GM19239 (cell line): Measurements from ENCODE around the gene ADGRL3.

ENCODE experiments used
- DNase-seq: peaks from one replicate; pipeline ENCODE4 v3.0.0; 2011; ENCODE audit warnings: low spot score; ENCODE audit not compliant: insufficient read length
- FAIRE-seq: peaks from 2 replicates; lab custom pipeline; 2011; peaks lifted over from hg19 to GRCh38; lab: Jason Lieb, UNC

ADGRL3 gene

DNA sequence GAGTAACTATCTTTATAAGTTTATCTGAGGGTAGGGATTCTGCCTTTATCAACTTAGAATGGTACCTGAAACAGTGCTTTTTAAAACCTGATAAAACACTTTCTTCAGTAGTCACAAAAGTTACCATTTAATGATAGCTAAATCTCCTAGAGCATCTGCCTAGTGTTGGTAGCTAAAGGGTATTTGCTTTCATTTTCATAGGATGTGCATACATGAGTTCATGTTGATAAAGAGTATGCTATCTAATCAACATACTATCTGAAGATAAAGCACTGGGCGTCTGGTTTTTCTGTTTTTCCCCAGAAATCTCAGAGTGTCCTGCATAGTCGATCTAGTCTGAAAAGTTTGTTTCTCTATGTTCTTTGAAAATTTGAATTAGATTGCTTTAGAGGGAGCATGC lies 75.1 kb downstream of the ADGRL3 start:
- no peak for FAIRE-seq
- no peak for DNase-seq

GRCh38 chr4:61276029-61276428 lies 75.9 kb downstream of the ADGRL3 start:
- no peak for FAIRE-seq
- no peak for DNase-seq

GRCh38 chr4:61277785-61278760 lies 77.9 kb downstream of the ADGRL3 start:
- FAIRE-seq (no peak), DNase-seq (no peak)

DNA sequence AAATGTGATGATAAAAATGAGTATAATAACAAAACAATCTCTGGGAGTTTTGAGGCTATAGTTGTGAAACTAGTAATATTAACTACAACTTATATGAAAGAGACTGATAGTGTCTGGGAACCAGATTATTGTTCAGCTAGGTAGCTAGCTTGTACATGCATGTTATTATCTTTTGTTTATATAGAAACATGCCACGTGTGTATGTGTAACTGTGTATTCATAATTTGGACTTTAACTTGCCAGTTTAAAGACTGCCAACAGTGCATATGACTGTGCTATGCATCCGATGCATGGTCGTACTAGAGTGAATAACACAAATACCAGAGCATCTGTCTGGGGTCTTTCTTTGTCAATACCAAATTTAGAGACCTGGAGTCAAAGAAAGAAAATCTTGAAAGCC lies 92.2 kb downstream of the ADGRL3 start:
- DNase-seq (no peak), FAIRE-seq (no peak)

GRCh38 chr4:61293707-61294400 lies 93.7 kb downstream of the ADGRL3 start:
- DNase-seq (no peak), FAIRE-seq (no peak)

- no peak for FAIRE-seq
- DNase-seq: no peak
Measured at GRCh38 chr4:61294936-61295335, 94.8 kb downstream of the ADGRL3 start.

- DNase-seq (no peak), FAIRE-seq (no peak)
Measured at GRCh38 chr4:61296144-61296543, 96.0 kb downstream of the ADGRL3 start.

- FAIRE-seq (no peak), DNase-seq (no peak)
Measured at GRCh38 chr4:61298178-61298740, 98.1 kb downstream of the ADGRL3 start.

DNA sequence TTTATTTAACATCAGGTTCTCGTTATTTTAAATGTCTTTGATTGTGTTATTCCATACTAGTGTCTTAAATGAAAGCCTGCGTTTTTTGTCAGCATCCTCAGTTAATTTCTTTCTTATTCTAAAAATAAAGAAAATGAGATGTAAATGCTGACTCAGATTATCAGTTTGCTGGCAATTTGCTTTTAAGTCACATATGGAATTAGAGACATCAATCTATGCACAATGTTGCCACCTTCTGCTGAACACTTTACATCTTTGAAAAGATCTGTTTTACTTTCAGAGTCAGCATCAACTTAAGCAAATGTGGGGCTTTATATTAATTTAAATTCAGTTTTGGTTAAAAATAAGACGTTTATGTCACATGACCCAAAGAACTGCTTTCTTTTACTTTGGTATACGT lies 99.2 kb downstream of the ADGRL3 start:
- DNase-seq (no peak), FAIRE-seq (no peak)

GRCh38 chr4:61300266-61300844 lies 100.2 kb downstream of the ADGRL3 start:
- DNase-seq (no peak), FAIRE-seq (no peak)

- FAIRE-seq (no peak), DNase-seq (no peak)
Measured at GRCh38 chr4:61301271-61301670, 101.1 kb downstream of the ADGRL3 start.

DNA sequence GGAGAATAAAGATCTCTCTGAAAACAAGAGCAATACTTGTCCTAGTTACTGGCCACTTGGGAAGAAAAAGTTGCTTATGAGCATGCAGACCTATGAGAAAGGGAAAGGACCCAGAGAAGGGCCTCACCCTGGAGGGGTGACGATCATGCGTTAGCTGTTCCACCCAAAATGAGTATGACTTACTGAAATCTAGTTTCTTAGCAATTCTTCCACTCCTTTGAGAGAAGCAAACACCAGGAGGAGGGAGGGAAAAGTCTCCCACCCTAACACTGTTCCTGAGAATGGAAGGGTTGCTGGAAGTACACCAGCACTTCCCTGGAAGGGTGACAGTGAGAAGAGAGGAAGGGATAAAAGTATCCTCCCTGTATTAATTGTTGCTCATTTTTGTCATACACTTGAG lies 107.9 kb downstream of the ADGRL3 start:
- FAIRE-seq: no peak

GRCh38 chr4:61309616-61310015 lies 109.5 kb downstream of the ADGRL3 start:
- no peak for FAIRE-seq
- DNase-seq: no peak

More for the DNA sequence above, 107.9 kb downstream of the ADGRL3 start:
- no peak for DNase-seq

DNA sequence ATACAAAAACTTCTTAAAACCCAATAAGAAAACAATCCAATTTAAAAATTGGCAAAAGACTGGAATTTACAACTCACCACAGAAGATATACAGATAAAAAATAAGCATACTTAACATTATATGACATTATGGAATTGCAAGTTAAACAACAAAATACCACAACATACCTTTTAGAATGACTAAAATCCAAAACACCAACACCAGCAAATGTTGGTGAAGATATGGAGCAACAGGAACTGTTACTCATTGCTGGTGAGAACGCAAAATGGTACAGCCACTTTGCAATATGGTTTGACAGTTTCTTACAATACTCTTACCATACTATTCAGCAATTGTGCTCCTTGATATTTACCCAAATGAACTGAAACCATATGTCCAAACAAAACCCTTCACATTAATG lies 112.4 kb downstream of the ADGRL3 start:
- DNase-seq (no peak), FAIRE-seq (no peak)

GRCh38 chr4:61318431-61318830 lies 118.3 kb downstream of the ADGRL3 start:
- DNase-seq (no peak), FAIRE-seq (no peak)

- DNase-seq (no peak), FAIRE-seq (no peak)
Measured at GRCh38 chr4:61319156-61319555, 119.0 kb downstream of the ADGRL3 start.

GRCh38 chr4:61320154-61320553 lies 120.0 kb downstream of the ADGRL3 start:
- FAIRE-seq: no peak

GRCh38 chr4:61320631-61321030 lies 120.5 kb downstream of the ADGRL3 start:
- DNase-seq: no peak
- no peak for FAIRE-seq

More at GRCh38 chr4:61320154-61320553, 120.0 kb downstream of the ADGRL3 start:
- DNase-seq: no peak

DNA sequence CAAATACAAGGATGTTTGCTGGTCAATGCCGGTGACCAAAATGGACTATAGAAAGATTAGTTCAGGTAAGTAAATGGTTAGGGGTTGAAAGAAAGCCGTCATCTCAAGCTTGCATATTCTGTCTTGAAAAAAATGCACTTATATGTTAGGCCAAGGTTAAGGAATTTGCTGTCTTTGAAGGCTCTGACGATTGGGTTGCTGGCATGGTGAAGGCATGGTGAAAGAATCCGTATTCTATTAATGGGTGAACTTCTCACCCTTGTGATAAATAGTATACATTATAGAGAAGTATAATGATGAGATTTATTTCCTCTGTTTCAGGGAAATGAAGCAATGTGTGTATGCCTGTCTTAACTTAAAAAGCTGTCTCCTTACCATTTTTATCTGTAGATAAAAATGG lies 132.6 kb downstream of the ADGRL3 start:
- DNase-seq: no peak
- no peak for FAIRE-seq

GRCh38 chr4:61333490-61333889 lies 133.4 kb downstream of the ADGRL3 start:
- no peak for FAIRE-seq

More at GRCh38 chr4:61333490-61333889, 133.4 kb downstream of the ADGRL3 start:
- no peak for DNase-seq
